K562 (cell line): Measurements from ENCODE around the gene HECW1. TPM values are rescaled to one million over a fixed set of nuclear protein-coding genes. Genes with fewer than 3 reads are reported as not detected.

Source experiments
- ATAC-seq: fragments of 200-7000 bp; cut with Tn5 transposase; 3 replicates; pipeline ENCODE4 v1.9.1; 2020; ENCODE audit warnings: moderate library complexity
- BruUV-seq: library from RNA; stranded (reverse); fragments of 400-500 nt; replicated peaks from 2 replicates; lab custom pipeline; 2021; lab: Mats Ljungman, UMichigan
- CTCF ChIA-PET: fragments of 300-600 bp; formaldehyde crosslinking; extraction: SDS; loops from one replicate; lab custom pipeline; 2021; ENCODE audit warnings: low intra/inter-chr PET ratio; lab: Yijun Ruan, JAX
- POLR2A ChIA-PET: fragments of 300-600, 350-650 bp; sonication (Branson Sonifier 250); formaldehyde crosslinking; extraction: SDS; loops from one replicate; lab custom pipeline; 2021; ENCODE audit warnings: antibody characterized with exemption, inconsistent platforms; lab: Yijun Ruan, JAX
- DNase-seq, 4 experiments: peaks; one replicate each; pipeline versions ENCODE4 v3.0.0 to v3.0.0-alpha.2; 2011 to 2018; ENCODE audit warnings: low spot score in 3 of 4, mixed read lengths in 3 of 4; ENCODE audit errors: extremely low read depth in 1 of 4
- FAIRE-seq: peaks from 2 replicates; lab custom pipeline; 2011; peaks lifted over from hg19 to GRCh38; lab: Jason Lieb, UNC
- H2AFZ ChIP-seq: 2 replicates; pipeline ENCODE4 v1.6.0; 2011; ENCODE audit warnings: low read depth, low read length, control low read depth, inconsistent platforms
- H3K27ac ChIP-seq: fragments of 200-600 bp; 3 replicates; pipeline ENCODE4 v1.8.0; 2011; ENCODE audit warnings: low read depth, mild to moderate bottlenecking, control low read depth, inconsistent platforms, low read length, moderate library complexity, mixed read lengths; ENCODE audit errors: extremely low read depth
- H3K27me3 ChIP-seq, 2 experiments: fragments of 300-600 bp in 1 of 2; 2 replicates in 1 of 2; 3 replicates in 1 of 2; pipeline versions ENCODE4 v1.6.0 to v1.8.0; 2011; ENCODE audit warnings: inconsistent platforms in 2 of 2, low read length in 2 of 2, mild to moderate bottlenecking in 1 of 2, mixed read lengths in 1 of 2, moderate library complexity in 1 of 2; ENCODE audit not compliant: control insufficient read depth in 2 of 2, insufficient read depth in 2 of 2
- H3K36me3 ChIP-seq: fragments of 300-600 bp; 3 replicates; pipeline ENCODE4 v1.8.0; 2011; ENCODE audit warnings: mild to moderate bottlenecking, low read length, inconsistent platforms; ENCODE audit not compliant: control insufficient read depth, insufficient read depth
- H3K4me1 ChIP-seq, 2 experiments: fragments of 200-600 bp in 1 of 2; replicated peaks in 1 of 2; 2 replicates in 1 of 2; 3 replicates in 1 of 2; pipeline versions ENCODE4 v1.5.1 to v1.8.0; 2011; ENCODE audit warnings: inconsistent platforms in 2 of 2, low read length in 2 of 2, mild to moderate bottlenecking in 1 of 2, mixed read lengths in 1 of 2, moderate library complexity in 1 of 2; ENCODE audit not compliant: control insufficient read depth in 2 of 2, insufficient read depth in 2 of 2
- H3K4me2 ChIP-seq: 2 replicates; pipeline ENCODE4 v1.6.1; 2011; ENCODE audit warnings: low read length, control low read depth, inconsistent platforms, mixed read lengths; ENCODE audit not compliant: insufficient read depth
- H3K4me3 ChIP-seq: fragments of 200-600 bp; sonication (generic), shearing (Covaris generic); 2 replicates; pipeline ENCODE4 v1.5.1; 2016; ENCODE audit warnings: control low read depth, inconsistent platforms
- H3K79me2 ChIP-seq: fragments of 200-600 bp; 3 replicates; pipeline ENCODE4 v1.8.0; 2011; ENCODE audit warnings: low read length, inconsistent platforms; ENCODE audit not compliant: control insufficient read depth, insufficient read depth
- H3K9ac ChIP-seq, 2 experiments: 2 replicates each; pipeline versions ENCODE4 v1.6.0 to v1.6.1; 2011; ENCODE audit warnings: low read depth in 2 of 2, low read length in 2 of 2, control low read depth in 1 of 2, inconsistent platforms in 1 of 2, mild to moderate bottlenecking in 1 of 2, mixed read lengths in 1 of 2; ENCODE audit not compliant: insufficient read depth in 1 of 2
- H3K9me1 ChIP-seq: one replicate; pipeline ENCODE4 v1.6.0; 2011; ENCODE audit warnings: inconsistent platforms, mild to moderate bottlenecking, low read length, moderate library complexity; ENCODE audit not compliant: control insufficient read depth, insufficient read depth
- H3K9me3 ChIP-seq: replicated peaks from 2 replicates; pipeline ENCODE4 v1.5.1; 2011; ENCODE audit warnings: low read depth, low read length, inconsistent platforms; ENCODE audit not compliant: control insufficient read depth, insufficient read depth
- H4K20me1 ChIP-seq: replicated peaks from 2 replicates; pipeline ENCODE4 v1.6.1; 2011; ENCODE audit warnings: low read length, inconsistent platforms, mixed read lengths; ENCODE audit not compliant: control insufficient read depth, insufficient read depth
- BACH1 ChIP-seq: fragments of 200-800 bp; sonication (Bioruptor generic); IDR thresholded peaks from 2 replicates; pipeline ENCODE4 v1.6.1; 2016; ENCODE audit warnings: missing genetic modification characterization, missing compliant biosample characterization
- CBX1 ChIP-seq: sonication (generic); IDR thresholded peaks from 2 replicates; pipeline ENCODE4 v1.6.1; 2016; ENCODE audit warnings: antibody characterized with exemption, low read depth, mild to moderate bottlenecking
- DPF2 ChIP-seq: fragments of 450-650 bp; IDR thresholded peaks from 2 replicates; pipeline ENCODE4 v1.6.1; 2016
- ESRRA ChIP-seq: fragments of 450-650 bp; IDR thresholded peaks from 2 replicates; pipeline ENCODE4 v1.6.1; 2014; ENCODE audit warnings: low read depth, mild to moderate bottlenecking, moderate library complexity, borderline replicate concordance
- FOSL1 ChIP-seq: fragments of 200-800 bp; sonication (Bioruptor generic); conservative IDR thresholded peaks from 2 replicates; pipeline ENCODE4 v1.6.1; 2016; ENCODE audit warnings: missing genetic modification characterization, missing compliant biosample characterization
- MCM5 ChIP-seq: fragments of 450-650 bp; IDR thresholded peaks from 2 replicates; pipeline ENCODE4 v1.6.1; 2016; ENCODE audit warnings: low read depth
- PHF20 ChIP-seq: fragments of 450-650 bp; IDR thresholded peaks from 2 replicates; pipeline ENCODE4 v1.6.1; 2018; ENCODE audit not compliant: partially characterized antibody
- SUPT5H ChIP-seq: fragments of 450-650 bp; IDR thresholded peaks from 2 replicates; pipeline ENCODE4 v1.6.1; 2016
- ZC3H11A ChIP-seq: IDR thresholded peaks from 2 replicates; pipeline ENCODE4 v1.6.1; 2012; ENCODE audit warnings: low read depth, low read length, improper control_type of control experiment
- ZC3H8 ChIP-seq: fragments of 450-650 bp; IDR thresholded peaks from 2 replicates; pipeline ENCODE4 v1.6.1; 2017
- ZNF696 ChIP-seq: fragments of 250-450 bp; sonication (Bioruptor Pico); conservative IDR thresholded peaks from 2 replicates; pipeline ENCODE4 v1.4.0; 2020; ENCODE audit warnings: mild to moderate bottlenecking, moderate library complexity
- WGBS: fragments of 100-300 bp; shearing (Covaris generic); methylation state at CpG from one replicate; pipeline ENCODE4 v1.1.6; 2016; ENCODE audit warnings: low coverage, mixed read lengths; ENCODE audit not compliant: insufficient coverage; ENCODE audit errors: missing lambda C conversion rate; 5-methylcytosine and 5-hydroxymethylcytosine counted together
- in situ Hi-C: fragments of 300-500 bp; cut with MboI; formaldehyde crosslinking; loops from 4 replicates; pipeline ENCODE4 v1.15.0; 2018; ENCODE audit warnings: inconsistent platforms, mixed read lengths
- intact Hi-C: fragments of 100-400 bp; cut with micrococcal nuclease; formaldehyde crosslinking; loops from 2 replicates; pipeline ENCODE4 v1.14.2; 2022
- polyA plus RNA-seq, 8 experiments: library from polyadenylated mRNA; depleted of rRNA in 4 of 8; stranded (reverse) in 5 of 8; unstranded in 3 of 8; fragments of >200 nt; fragmentation: Nextera tagmentation in 2 of 8; fragmentation: Illumina TruSeq in 1 of 8; extraction: Ambion mirVana in 2 of 8; extraction: Trizol in 1 of 8; gene quantifications; 2 replicates each; pipeline versions ENCODE4 v1.2.1 to v1.2.3, GENCODE V29; 2011 to 2014; ENCODE audit warnings: inconsistent platforms in 1 of 8, missing spikeins in 1 of 8
- total RNA-seq, 7 experiments: library from RNA; depleted of rRNA in 6 of 7; stranded (reverse); fragments of >200 nt in 6 of 7; fragmentation: Illumina TruSeq in 2 of 7; extraction: Trizol in 2 of 7; gene quantifications; 2 replicates each; pipeline versions ENCODE4 v1.2.1 to v1.2.3, GENCODE V29; 2011 to 2021; ENCODE audit warnings: low replicate concordance in 1 of 7
- TF ChIP-seq, protein P1 (sequence below): fragments of 250-450 bp; sonication (Bioruptor Pico); IDR thresholded peaks from 2 replicates; pipeline ENCODE4 v1.4.0; 2020; ENCODE audit warnings: mild to moderate bottlenecking
- TF ChIP-seq, protein P2 (sequence below): fragments of 250-450 bp; sonication (Bioruptor Pico); IDR thresholded peaks from 2 replicates; pipeline ENCODE4 v1.5.0; 2020; ENCODE audit warnings: mild to moderate bottlenecking
- TF ChIP-seq, protein P3 (sequence below): fragments of 450-650 bp; IDR thresholded peaks from 2 replicates; pipeline ENCODE4 v1.6.1; 2014; ENCODE audit warnings: low read depth, mild to moderate bottlenecking, moderate library complexity, borderline replicate concordance
- TF ChIP-seq, protein P4 (sequence below), 2 experiments: fragments of 450-650 bp; IDR thresholded peaks; 2 replicates each; pipeline ENCODE4 v1.6.1; 2016

Gene HECW1
- total and polyA plus RNA-seq, 9 of the 15 experiments (the other 6 are each of a cell fraction or from before 2014, with no cell fraction given), result 0.07 to 0.31 (median 0.13) TPM; not detected in 4

DNA sequence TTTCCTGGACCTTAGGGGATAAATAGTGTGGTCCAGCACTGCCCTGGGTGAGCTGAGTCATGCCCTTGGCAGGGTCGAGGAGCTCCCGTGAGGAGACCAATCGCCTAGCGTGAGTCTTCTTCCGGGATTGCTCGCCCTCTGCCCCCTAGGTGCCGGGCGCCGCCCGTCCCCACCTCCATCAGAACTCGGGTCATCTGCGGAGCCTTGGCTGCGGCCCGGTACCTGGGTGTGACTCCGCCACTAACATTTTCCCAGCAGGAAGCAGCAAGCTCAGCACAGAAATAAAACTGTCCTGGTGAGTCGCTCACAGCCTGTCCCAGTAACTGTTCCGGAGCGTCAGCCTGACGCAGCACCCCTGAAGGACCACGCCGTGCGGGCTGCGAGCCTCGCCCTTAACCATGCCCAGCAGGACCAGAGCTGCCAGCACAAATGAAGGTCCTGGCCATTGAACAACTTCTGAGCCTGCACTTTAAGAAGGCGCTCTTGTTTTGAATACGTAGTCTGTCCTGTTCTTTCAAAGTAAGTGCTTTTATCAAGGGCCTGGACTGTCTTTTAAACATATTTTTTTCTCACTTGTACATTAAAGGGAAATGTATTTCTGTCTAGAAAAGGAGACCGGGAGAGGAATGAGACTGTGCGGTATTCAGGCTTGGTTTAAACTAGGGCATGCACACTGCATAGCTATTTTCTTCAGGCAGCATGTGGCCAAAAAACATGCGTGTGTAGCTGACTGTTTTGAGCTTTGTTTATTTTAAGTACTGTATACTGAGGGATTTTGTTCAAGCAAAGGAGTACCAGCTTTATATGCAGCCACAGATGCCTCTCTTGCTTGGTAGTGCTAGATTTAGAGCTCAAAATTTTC is 136.7 kb downstream of the HECW1 start (continued):
- 0 out of 2 replicates have a peak, but pooled peaks have one; percentile 21 for TF ChIP-seq ESRRA

DNA sequence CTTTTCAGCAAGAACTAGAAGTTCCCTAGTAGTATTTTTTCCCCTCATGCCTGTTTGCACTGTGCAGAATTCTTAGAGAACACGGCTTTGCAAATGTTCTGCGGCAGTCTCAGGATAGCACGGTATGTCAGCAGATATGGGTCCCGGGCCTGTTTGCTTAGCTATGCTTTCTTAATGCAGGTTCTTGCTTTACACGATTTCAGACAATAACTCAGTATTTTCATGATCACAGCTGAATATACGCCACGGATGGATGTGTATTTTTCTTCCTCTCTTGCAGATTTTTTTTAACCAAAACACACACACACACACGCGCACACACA is 137.3 kb downstream of the HECW1 start:
- no peaks in the 10 kb centered on the region for H3K9me3 ChIP-seq
- intact Hi-C loops (no loop called here), in situ Hi-C loops (loop anchor here (25.0 kb wide), 1 partner anchor 312 kb away; the partner anchor contains the start of genes MRPL32 and PSMA2)
- no peak overlapping the region; a peak in 1 of 4 replicates for H3K9ac ChIP-seq
- no peaks in the 10 kb centered on the region for H3K79me2 ChIP-seq
- H3K4me1 ChIP-seq, result peaks cover 0 to 8% of the 10 kb centered on the region in 2 experiments; a peak in 2 of 5 replicates
- 0 out of 2 replicates have a peak overlapping the region, but pooled peaks have one; percentile 70 for H3K4me2 ChIP-seq
- H3K9me1 ChIP-seq, result no peaks in the 10 kb centered on the region
- no peak overlapping the region for H3K27ac ChIP-seq
- no peak for FAIRE-seq
- ATAC-seq, result peak; percentile 18; the same call in 2 of the 3 replicates
- POLR2A ChIA-PET, result interaction anchor here (0.6 to 1.0 kb wide), 3 partner anchors 10 to 316 kb away, joined by 3 to 4 read pairs (median 3); no protein-coding TSS in a partner anchor
- BruUV-seq, result no TSS peak
- H3K27me3 ChIP-seq, result peaks cover 3 to 9% of the 10 kb centered on the region in 2 experiments; a peak in 2 of 5 replicates
- no peaks in the 10 kb centered on the region for H4K20me1 ChIP-seq
- H3K36me3 ChIP-seq, result no peaks in the 10 kb centered on the region
- 22% methylated on average over 9 of the region's 9 CpGs for WGBS
- no peak overlapping the region for H3K4me3 ChIP-seq
- CTCF ChIA-PET, result no interaction called here
- peak overlapping the region; percentile 77; the same call in 1 of the 2 replicates for H2AFZ ChIP-seq
- DNase-seq, result no peak
- TF ChIP-seq PHF20, result no peak
- TF ChIP-seq FOSL1, result no peak
- no peak for TF ChIP-seq ZNF696
- TF ChIP-seq, protein P1, sequence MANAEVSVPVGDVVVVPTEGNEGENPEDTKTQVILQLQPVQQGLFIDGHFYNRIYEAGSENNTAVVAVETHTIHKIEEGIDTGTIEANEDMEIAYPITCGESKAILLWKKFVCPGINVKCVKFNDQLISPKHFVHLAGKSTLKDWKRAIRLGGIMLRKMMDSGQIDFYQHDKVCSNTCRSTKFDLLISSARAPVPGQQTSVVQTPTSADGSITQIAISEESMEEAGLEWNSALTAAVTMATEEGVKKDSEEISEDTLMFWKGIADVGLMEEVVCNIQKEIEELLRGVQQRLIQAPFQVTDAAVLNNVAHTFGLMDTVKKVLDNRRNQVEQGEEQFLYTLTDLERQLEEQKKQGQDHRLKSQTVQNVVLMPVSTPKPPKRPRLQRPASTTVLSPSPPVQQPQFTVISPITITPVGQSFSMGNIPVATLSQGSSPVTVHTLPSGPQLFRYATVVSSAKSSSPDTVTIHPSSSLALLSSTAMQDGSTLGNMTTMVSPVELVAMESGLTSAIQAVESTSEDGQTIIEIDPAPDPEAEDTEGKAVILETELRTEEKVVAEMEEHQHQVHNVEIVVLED (CRISPR knock-in tag), result no peak
- TF ChIP-seq, protein P2, sequence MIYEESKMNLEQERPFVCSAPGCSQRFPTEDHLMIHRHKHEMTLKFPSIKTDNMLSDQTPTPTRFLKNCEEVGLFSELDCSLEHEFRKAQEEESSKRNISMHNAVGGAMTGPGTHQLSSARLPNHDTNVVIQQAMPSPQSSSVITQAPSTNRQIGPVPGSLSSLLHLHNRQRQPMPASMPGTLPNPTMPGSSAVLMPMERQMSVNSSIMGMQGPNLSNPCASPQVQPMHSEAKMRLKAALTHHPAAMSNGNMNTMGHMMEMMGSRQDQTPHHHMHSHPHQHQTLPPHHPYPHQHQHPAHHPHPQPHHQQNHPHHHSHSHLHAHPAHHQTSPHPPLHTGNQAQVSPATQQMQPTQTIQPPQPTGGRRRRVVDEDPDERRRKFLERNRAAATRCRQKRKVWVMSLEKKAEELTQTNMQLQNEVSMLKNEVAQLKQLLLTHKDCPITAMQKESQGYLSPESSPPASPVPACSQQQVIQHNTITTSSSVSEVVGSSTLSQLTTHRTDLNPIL, result no peak
- TF ChIP-seq ZC3H8, result no peak
- TF ChIP-seq CBX1, result no peak
- no peak for TF ChIP-seq BACH1 (tag)
- TF ChIP-seq DPF2, result no peak
- TF ChIP-seq, protein P3, sequence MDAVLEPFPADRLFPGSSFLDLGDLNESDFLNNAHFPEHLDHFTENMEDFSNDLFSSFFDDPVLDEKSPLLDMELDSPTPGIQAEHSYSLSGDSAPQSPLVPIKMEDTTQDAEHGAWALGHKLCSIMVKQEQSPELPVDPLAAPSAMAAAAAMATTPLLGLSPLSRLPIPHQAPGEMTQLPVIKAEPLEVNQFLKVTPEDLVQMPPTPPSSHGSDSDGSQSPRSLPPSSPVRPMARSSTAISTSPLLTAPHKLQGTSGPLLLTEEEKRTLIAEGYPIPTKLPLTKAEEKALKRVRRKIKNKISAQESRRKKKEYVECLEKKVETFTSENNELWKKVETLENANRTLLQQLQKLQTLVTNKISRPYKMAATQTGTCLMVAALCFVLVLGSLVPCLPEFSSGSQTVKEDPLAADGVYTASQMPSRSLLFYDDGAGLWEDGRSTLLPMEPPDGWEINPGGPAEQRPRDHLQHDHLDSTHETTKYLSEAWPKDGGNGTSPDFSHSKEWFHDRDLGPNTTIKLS, result no peak
- no peak for TF ChIP-seq MCM5
- no peak for TF ChIP-seq ZC3H11A
- no peak for TF ChIP-seq SUPT5H
- TF ChIP-seq, protein P4, sequence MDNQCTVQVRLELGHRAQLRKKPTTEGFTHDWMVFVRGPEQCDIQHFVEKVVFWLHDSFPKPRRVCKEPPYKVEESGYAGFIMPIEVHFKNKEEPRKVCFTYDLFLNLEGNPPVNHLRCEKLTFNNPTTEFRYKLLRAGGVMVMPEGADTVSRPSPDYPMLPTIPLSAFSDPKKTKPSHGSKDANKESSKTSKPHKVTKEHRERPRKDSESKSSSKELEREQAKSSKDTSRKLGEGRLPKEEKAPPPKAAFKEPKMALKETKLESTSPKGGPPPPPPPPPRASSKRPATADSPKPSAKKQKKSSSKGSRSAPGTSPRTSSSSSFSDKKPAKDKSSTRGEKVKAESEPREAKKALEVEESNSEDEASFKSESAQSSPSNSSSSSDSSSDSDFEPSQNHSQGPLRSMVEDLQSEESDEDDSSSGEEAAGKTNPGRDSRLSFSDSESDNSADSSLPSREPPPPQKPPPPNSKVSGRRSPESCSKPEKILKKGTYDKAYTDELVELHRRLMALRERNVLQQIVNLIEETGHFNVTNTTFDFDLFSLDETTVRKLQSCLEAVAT (IDR thresholded peaks at IDR 0.05), result no peak
